H9 (cell line): ENCODE results near the gene BPIFA3. TPM values are rescaled to one million over a fixed set of nuclear protein-coding genes. Genes with fewer than 3 reads are reported as not detected.

Experiments used
- DNase-seq: peaks from one replicate; pipeline ENCODE4 v3.0.0-alpha.2; 2017
- H2AFZ ChIP-seq: one replicate; pipeline ENCODE4 v1.6.1; 2013; ENCODE audit warnings: mild to moderate bottlenecking, low read length, control low read depth, moderate library complexity
- H2AK5ac ChIP-seq: 2 replicates; pipeline ENCODE4 v1.6.1; 2013; ENCODE audit warnings: low read length, control low read depth, mixed read lengths; ENCODE audit not compliant: insufficient read length
- H2BK120ac ChIP-seq: one replicate; pipeline ENCODE4 v1.6.1; 2013; ENCODE audit warnings: low read depth, mild to moderate bottlenecking, low read length, control low read depth, inconsistent platforms; ENCODE audit not compliant: poor library complexity, severe bottlenecking
- H2BK12ac ChIP-seq: 2 replicates; pipeline ENCODE4 v1.6.1; 2013; ENCODE audit warnings: low read length, control low read depth, mixed read lengths, low read depth; ENCODE audit not compliant: insufficient read length
- H2BK15ac ChIP-seq: 2 replicates; pipeline ENCODE4 v1.6.1; 2013; ENCODE audit warnings: low read depth, low read length, control low read depth
- H2BK20ac ChIP-seq: one replicate; pipeline ENCODE4 v1.6.1; 2013; ENCODE audit warnings: low read depth, mild to moderate bottlenecking, low read length, control low read depth, inconsistent platforms; ENCODE audit not compliant: poor library complexity, severe bottlenecking
- H2BK5ac ChIP-seq: 2 replicates; pipeline ENCODE4 v1.6.1; 2013; ENCODE audit warnings: low read length, control low read depth, mixed read lengths; ENCODE audit not compliant: insufficient read length
- H3K14ac ChIP-seq: 2 replicates; pipeline ENCODE4 v1.6.1; 2013; ENCODE audit warnings: low read length, control low read depth; ENCODE audit not compliant: insufficient read depth
- H3K18ac ChIP-seq: 2 replicates; pipeline ENCODE4 v1.6.1; 2013; ENCODE audit warnings: low read depth, mild to moderate bottlenecking, mixed read lengths, low read length, control low read depth; ENCODE audit not compliant: insufficient read length
- H3K23ac ChIP-seq: 2 replicates; pipeline ENCODE4 v1.6.1; 2013; ENCODE audit warnings: low read length, control low read depth, mixed read lengths, low read depth; ENCODE audit not compliant: insufficient read length
- H3K23me2 ChIP-seq: 2 replicates; pipeline ENCODE4 v1.6.1; 2013; ENCODE audit warnings: low read depth, mild to moderate bottlenecking, mixed read lengths, low read length, control low read depth; ENCODE audit not compliant: insufficient read length, poor library complexity, severe bottlenecking
- H3K27ac ChIP-seq: 2 replicates; pipeline ENCODE4 v1.5.1; 2013; ENCODE audit warnings: low read length, control low read depth, mixed read lengths, low read depth; ENCODE audit not compliant: insufficient read length
- H3K27me3 ChIP-seq: 2 replicates; pipeline ENCODE4 v1.6.1; 2013; ENCODE audit warnings: low read length, control low read depth, inconsistent platforms; ENCODE audit not compliant: insufficient read depth
- H3K4ac ChIP-seq: 2 replicates; pipeline ENCODE4 v1.6.1; 2013; ENCODE audit warnings: low read depth, mild to moderate bottlenecking, control low read depth, inconsistent platforms, low read length, moderate library complexity
- H3K4me1 ChIP-seq: 2 replicates; pipeline ENCODE4 v1.6.1; 2013; ENCODE audit warnings: low read length, control low read depth, inconsistent platforms; ENCODE audit not compliant: insufficient read depth
- H3K4me2 ChIP-seq: 2 replicates; pipeline ENCODE4 v1.6.1; 2013; ENCODE audit warnings: low read length, control low read depth, mixed read lengths; ENCODE audit not compliant: insufficient read length, insufficient read depth
- H3K56ac ChIP-seq: 2 replicates; pipeline ENCODE4 v1.6.1; 2013; ENCODE audit warnings: low read depth, mild to moderate bottlenecking, mixed read lengths, low read length, control low read depth; ENCODE audit not compliant: insufficient read length
- H3K79me1 ChIP-seq: 2 replicates; pipeline ENCODE4 v1.6.1; 2013; ENCODE audit warnings: low read depth, mild to moderate bottlenecking, moderate library complexity, low read length, control low read depth, inconsistent platforms; ENCODE audit not compliant: insufficient read depth, poor library complexity, severe bottlenecking
- H3K79me2 ChIP-seq: 2 replicates; pipeline ENCODE4 v1.6.1; 2013; ENCODE audit warnings: low read length, control low read depth, inconsistent platforms; ENCODE audit not compliant: insufficient read depth
- H3K9ac ChIP-seq: 2 replicates; pipeline ENCODE4 v1.6.1; 2013; ENCODE audit warnings: low read length, control low read depth, mixed read lengths; ENCODE audit not compliant: insufficient read length; ENCODE audit errors: extremely low read depth
- H3K9me3 ChIP-seq: one replicate; pipeline ENCODE4 v1.6.1; 2013; ENCODE audit warnings: low read depth, low read length, inconsistent platforms; ENCODE audit not compliant: control insufficient read depth
- H3T11ph ChIP-seq: one replicate; pipeline ENCODE4 v1.6.1; 2013; ENCODE audit warnings: mild to moderate bottlenecking, low read length, control low read depth, inconsistent platforms
- H4K20me1 ChIP-seq: one replicate; pipeline ENCODE4 v1.6.1; 2013; ENCODE audit not compliant: control insufficient read depth, insufficient read length, insufficient read depth
- H4K5ac ChIP-seq: 2 replicates; pipeline ENCODE4 v1.6.1; 2013; ENCODE audit warnings: low read depth, mild to moderate bottlenecking, mixed read lengths, low read length, control low read depth; ENCODE audit not compliant: insufficient read length
- H4K8ac ChIP-seq: replicated peaks from 2 replicates; pipeline ENCODE4 v1.6.1; 2013; ENCODE audit warnings: low read length, control low read depth, mixed read lengths, low read depth; ENCODE audit not compliant: insufficient read length
- H4K91ac ChIP-seq: 2 replicates; pipeline ENCODE4 v1.6.1; 2013; ENCODE audit warnings: low read depth, mild to moderate bottlenecking, moderate library complexity, mixed read lengths, low read length, control low read depth; ENCODE audit not compliant: insufficient read length
- H3K27ac Mint-ChIP-seq, 3 experiments: 2 replicates in 2 of 3; 3 replicates in 1 of 3; pipeline ENCODE4 v1.8.0; 2020 to 2021; ENCODE audit warnings: mixed read lengths in 3 of 3, mild to moderate bottlenecking in 1 of 3, moderate library complexity in 1 of 3
- H3K27me3 Mint-ChIP-seq: 2 replicates; pipeline ENCODE4 v1.8.0; 2021; ENCODE audit warnings: low read depth, mild to moderate bottlenecking, moderate library complexity, mixed read lengths
- H3K36me3 Mint-ChIP-seq, 3 experiments: 2 replicates in 2 of 3; 3 replicates in 1 of 3; pipeline ENCODE4 v1.8.0; 2020 to 2021; ENCODE audit warnings: low read depth in 3 of 3, mixed read lengths in 3 of 3; ENCODE audit not compliant: insufficient read depth in 1 of 3
- H3K4me1 Mint-ChIP-seq, 2 experiments: 2 replicates each; pipeline ENCODE4 v1.8.0; 2020; ENCODE audit warnings: mixed read lengths in 2 of 2
- H3K4me3 Mint-ChIP-seq, 2 experiments: 2 replicates in 1 of 2; 3 replicates in 1 of 2; pipeline ENCODE4 v1.8.0; 2020 to 2021; ENCODE audit warnings: mild to moderate bottlenecking in 2 of 2, mixed read lengths in 2 of 2, moderate library complexity in 1 of 2
- H3K9me3 Mint-ChIP-seq, 2 experiments: 2 replicates in 1 of 2; 3 replicates in 1 of 2; pipeline ENCODE4 v1.8.0; 2020; ENCODE audit warnings: mild to moderate bottlenecking in 2 of 2, mixed read lengths in 2 of 2, moderate library complexity in 1 of 2
- WGBS: extraction: QIAGEN DNeasy Blood & Tissue Kit; methylation state at CpG from one replicate; pipeline ENCODE4 v1.1.7; 2013; ENCODE audit warnings: missing lambda C conversion rate, low lambda C conversion rate, mixed read lengths; ENCODE audit not compliant: insufficient read length; ENCODE audit errors: extremely low coverage; 5-methylcytosine and 5-hydroxymethylcytosine counted together
- total RNA-seq: library from RNA; stranded (reverse); gene quantifications from 2 replicates; pipeline ENCODE4 v1.2.1, GENCODE V29; 2021
- TF ChIP-seq, protein P1 (sequence below): fragments of 200-600 bp; sonication (generic); conservative IDR thresholded peaks from 3 replicates; pipeline ENCODE4 v1.8.0; 2021; ENCODE audit warnings: antibody characterized with exemption, mild to moderate bottlenecking

BPIFA3 gene
- total RNA-seq, 1 experiment from 2014 or later: not detected

DNA sequence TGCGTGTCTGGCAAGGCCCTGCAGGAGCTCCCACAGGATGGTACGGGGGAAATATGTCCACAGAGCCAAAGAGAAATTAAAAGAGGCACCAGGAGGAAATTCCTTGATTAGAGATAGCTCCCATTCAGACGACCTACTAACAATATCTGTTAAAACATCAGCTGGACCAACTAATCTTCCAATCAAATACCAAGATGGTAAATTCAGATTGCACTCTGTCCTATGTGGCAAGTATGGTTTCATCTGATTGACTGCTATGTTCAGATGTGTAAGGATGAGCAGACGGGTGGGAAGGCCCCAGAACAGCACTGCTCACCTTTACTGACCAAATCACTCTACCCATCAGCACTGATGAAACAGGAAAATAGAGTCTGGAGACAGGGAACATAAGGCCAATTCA is 29.7 kb upstream of the BPIFA3 start:
- Histone ChIP-seq H2BK20ac (no peak overlapping the region), H4K5ac (no peak overlapping the region), H3K9me3 (no peaks in the 10 kb centered on the region), H2BK15ac (no peak overlapping the region), H2AK5ac (no peak overlapping the region), H3K9ac (no peak overlapping the region), H3K27me3 (no peaks in the 10 kb centered on the region), H4K8ac (no peak overlapping the region), H3K27ac (no peak overlapping the region), H3K23me2 (no peaks in the 10 kb centered on the region), H3K79me2 (no peaks in the 10 kb centered on the region), H3K4me2 (no peak overlapping the region), H2BK120ac (no peak overlapping the region), H3K4me1 (no peaks in the 10 kb centered on the region), H3T11ph (no peak overlapping the region), H3K18ac (no peak overlapping the region), H4K20me1 (no peaks in the 10 kb centered on the region), H3K79me1 (no peaks in the 10 kb centered on the region), H3K4ac (no peak overlapping the region), H3K56ac (no peak overlapping the region), H4K91ac (no peak overlapping the region), H2AFZ (no peak overlapping the region), H3K23ac (no peak overlapping the region), H2BK5ac (no peak overlapping the region), H2BK12ac (no peak overlapping the region), H3K14ac (no peak overlapping the region)
- Mint-ChIP-seq H3K27me3 (peaks cover 7% of the 10 kb centered on the region), H3K27ac (no peak overlapping the region; a peak in 1 of 7 replicates), H3K4me1 (peaks cover 3 to 6% of the 10 kb centered on the region in 2 experiments; a peak in 3 of 4 replicates), H3K9me3 (peaks cover 9 to 14% of the 10 kb centered on the region in 2 experiments), H3K4me3 (no peak overlapping the region), H3K36me3 (peaks cover 6 to 12% (median 10%) of the 10 kb centered on the region in 3 experiments; a peak in 5 of 7 replicates)
- TF ChIP-seq, protein P1, sequence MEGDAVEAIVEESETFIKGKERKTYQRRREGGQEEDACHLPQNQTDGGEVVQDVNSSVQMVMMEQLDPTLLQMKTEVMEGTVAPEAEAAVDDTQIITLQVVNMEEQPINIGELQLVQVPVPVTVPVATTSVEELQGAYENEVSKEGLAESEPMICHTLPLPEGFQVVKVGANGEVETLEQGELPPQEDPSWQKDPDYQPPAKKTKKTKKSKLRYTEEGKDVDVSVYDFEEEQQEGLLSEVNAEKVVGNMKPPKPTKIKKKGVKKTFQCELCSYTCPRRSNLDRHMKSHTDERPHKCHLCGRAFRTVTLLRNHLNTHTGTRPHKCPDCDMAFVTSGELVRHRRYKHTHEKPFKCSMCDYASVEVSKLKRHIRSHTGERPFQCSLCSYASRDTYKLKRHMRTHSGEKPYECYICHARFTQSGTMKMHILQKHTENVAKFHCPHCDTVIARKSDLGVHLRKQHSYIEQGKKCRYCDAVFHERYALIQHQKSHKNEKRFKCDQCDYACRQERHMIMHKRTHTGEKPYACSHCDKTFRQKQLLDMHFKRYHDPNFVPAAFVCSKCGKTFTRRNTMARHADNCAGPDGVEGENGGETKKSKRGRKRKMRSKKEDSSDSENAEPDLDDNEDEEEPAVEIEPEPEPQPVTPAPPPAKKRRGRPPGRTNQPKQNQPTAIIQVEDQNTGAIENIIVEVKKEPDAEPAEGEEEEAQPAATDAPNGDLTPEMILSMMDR: no peak
- no peak for DNase-seq
- no CpG with 5 or more reads among the region's 4 CpGs for WGBS
